Endometrium (tissue), 2 donors: Measurements from ENCODE around the gene KY.

ENCODE experiments used
- FAIRE-seq: peaks from 2 replicates; lab custom pipeline; 2012; peaks lifted over from hg19 to GRCh38; lab: Jason Lieb, UNC
- donor health status: control.
- donor health status: control.

Gene KY

GRCh38 chr3:134667956-134668355 is 17.1 kb upstream of the KY start:
- FAIRE-seq = no peak

- no peak for FAIRE-seq
Measured at GRCh38 chr3:134667406-134667805, 16.6 kb upstream of the KY start.

- no peak for FAIRE-seq
Measured at GRCh38 chr3:134666885-134667284, 16.1 kb upstream of the KY start.

- no peak for FAIRE-seq
Measured at GRCh38 chr3:134666466-134666865, 15.6 kb upstream of the KY start.

- FAIRE-seq = no peak
Measured at GRCh38 chr3:134666052-134666451, 15.2 kb upstream of the KY start.

- no peak for FAIRE-seq
Measured at GRCh38 chr3:134665243-134665642, 14.4 kb upstream of the KY start.

- FAIRE-seq = no peak
Measured at GRCh38 chr3:134663721-134664456, 13.1 kb upstream of the KY start.

- FAIRE-seq = no peak
Measured at GRCh38 chr3:134660046-134660441, 9.2 kb upstream of the KY start.

- FAIRE-seq = no peak
Measured at GRCh38 chr3:134659391-134660045, 8.7 kb upstream of the KY start.

- FAIRE-seq = no peak
Measured at GRCh38 chr3:134658555-134658954, 7.7 kb upstream of the KY start.

- no peak for FAIRE-seq
Measured at GRCh38 chr3:134656211-134656800, 5.5 kb upstream of the KY start.

- FAIRE-seq = no peak
Measured at GRCh38 chr3:134655706-134656105, 4.9 kb upstream of the KY start.

GRCh38 chr3:134654031-134654430 is 3.2 kb upstream of the KY start:
- no peak for FAIRE-seq

- no peak for FAIRE-seq
Measured at GRCh38 chr3:134652886-134653630, 2.2 kb upstream of the KY start.

- no peak for FAIRE-seq
Measured at GRCh38 chr3:134652409-134652831, 1.6 kb upstream of the KY start.

GRCh38 chr3:134651347-134652041 is 672 bp upstream of the KY start:
- no peak for FAIRE-seq

- no peak for FAIRE-seq
Measured at GRCh38 chr3:134649106-134649705, 1.6 kb downstream of the KY start.

- no peak for FAIRE-seq
Measured at GRCh38 chr3:134647902-134648760, 2.7 kb downstream of the KY start.

- no peak for FAIRE-seq
Measured at GRCh38 chr3:134646086-134646485, 4.7 kb downstream of the KY start.

GRCh38 chr3:134645515-134645914 is 5.3 kb downstream of the KY start:
- FAIRE-seq = no peak
